ENCODE results near the gene HYCC1.
"Not testable (repeated sequence)": the region's sequence is repeated elsewhere in the genome, so short reads cannot be mapped to it uniquely, and the experiment has no call there.

Gene HYCC1

DNA sequence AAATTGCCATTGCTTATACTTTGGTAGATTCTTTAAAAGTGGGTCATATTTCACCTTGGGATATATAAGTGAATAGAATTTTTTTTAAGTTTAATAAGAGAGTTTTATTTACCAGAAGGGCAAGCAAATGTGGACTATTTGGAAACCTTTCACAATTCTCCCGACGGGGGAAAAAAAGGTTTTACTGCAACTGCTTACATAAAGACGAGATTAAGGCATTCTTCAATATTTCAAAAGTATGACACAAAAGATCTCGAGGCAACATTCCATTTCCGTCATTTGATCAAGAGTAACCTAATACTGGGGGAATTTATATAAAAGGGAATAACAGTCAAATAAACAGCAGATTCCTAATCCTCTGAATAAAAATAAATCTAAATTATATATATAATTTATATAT lies 28.5 kb downstream of the HYCC1 start:
- no peak overlapping the region for H3K27ac ChIP-seq
- TF ChIP-seq CTCF (IDR thresholded peaks at IDR 0.05), result no peak
- H3K4me3 ChIP-seq (ENCODE audit: low read depth in 1 of 2, low read length in 1 of 2), result no peak overlapping the region
- no peaks in the 10 kb centered on the region for H3K36me3 ChIP-seq
- H3K9me3 ChIP-seq, result no peaks in the 10 kb centered on the region
- no peaks in the 10 kb centered on the region for H3K27me3 ChIP-seq
- H3K4me1 ChIP-seq (ENCODE audit: control insufficient read depth in 1 of 2, insufficient read depth in 1 of 2, low read depth in 1 of 2, low read length in 1 of 2), result no peaks in the 10 kb centered on the region

GRCh38 chr7:22983257-22983855 lies 30.6 kb downstream of the HYCC1 start:
- no peaks in the 10 kb centered on the region for H3K4me1 ChIP-seq (ENCODE audit: control insufficient read depth in 1 of 2, insufficient read depth in 1 of 2, low read depth in 1 of 2, low read length in 1 of 2)
- no peaks in the 10 kb centered on the region for H3K9me3 ChIP-seq
- no peak for TF ChIP-seq CTCF (IDR thresholded peaks at IDR 0.05)
- no peak overlapping the region for H3K27ac ChIP-seq
- H3K36me3 ChIP-seq, result no peaks in the 10 kb centered on the region
- H3K27me3 ChIP-seq, result no peaks in the 10 kb centered on the region
- H3K4me3 ChIP-seq (ENCODE audit: low read depth in 1 of 2, low read length in 1 of 2), result no peak overlapping the region

DNA sequence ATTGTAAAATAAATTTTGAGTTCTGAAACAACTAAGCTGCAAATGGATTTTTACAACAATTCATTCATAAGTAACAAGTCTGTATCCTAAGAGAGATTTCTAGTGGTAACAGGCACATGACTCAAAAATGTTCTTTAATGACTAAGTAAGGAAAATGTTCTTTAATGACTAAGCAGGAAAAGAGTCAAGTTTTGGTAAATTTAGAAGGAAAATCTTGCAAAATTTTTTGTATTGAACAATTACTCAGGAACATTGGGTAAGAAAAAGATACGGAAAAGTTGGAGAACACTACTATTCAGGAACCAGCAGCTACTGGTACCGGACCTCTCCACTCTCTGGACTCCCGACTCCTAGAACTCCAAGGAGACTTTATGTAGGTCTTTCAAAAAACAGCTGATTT lies 33.5 kb downstream of the HYCC1 start:
- no peak overlapping the region for H3K27ac ChIP-seq

DNA sequence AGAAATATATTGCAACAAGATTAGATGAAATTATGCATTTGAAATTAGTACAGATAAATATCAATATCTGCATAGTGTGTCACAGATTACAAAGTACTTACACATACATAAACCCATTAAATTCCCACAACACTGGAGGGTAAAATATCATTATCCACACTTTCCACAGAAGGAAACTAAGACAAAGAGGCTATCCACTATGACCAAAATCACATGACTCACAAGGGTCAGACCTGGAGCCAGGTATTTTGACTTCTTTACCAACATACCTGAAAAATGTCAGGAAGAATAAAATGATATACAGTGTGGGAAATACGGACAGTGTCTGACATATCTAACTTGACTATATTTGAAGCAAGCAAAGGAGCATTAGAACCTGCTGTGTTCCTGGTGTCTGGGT lies 34.1 kb downstream of the HYCC1 start:
- Histone ChIP-seq H3K27me3 (no peaks in the 10 kb centered on the region), H3K36me3 (peaks cover 24% of the 10 kb centered on the region), H3K4me1 (ENCODE audit: control insufficient read depth in 1 of 2, insufficient read depth in 1 of 2, low read depth in 1 of 2, low read length in 1 of 2) (no peaks in the 10 kb centered on the region), H3K27ac (no peak overlapping the region), H3K4me3 (ENCODE audit: low read depth in 1 of 2, low read length in 1 of 2) (no peak overlapping the region), H3K9me3 (no peaks in the 10 kb centered on the region)
- TF ChIP-seq CTCF (IDR thresholded peaks at IDR 0.05), result no peak

More for the DNA sequence above, 33.5 kb downstream of the HYCC1 start:
- TF ChIP-seq CTCF (IDR thresholded peaks at IDR 0.05), result no peak
- Histone ChIP-seq H3K27me3 (no peaks in the 10 kb centered on the region), H3K9me3 (no peaks in the 10 kb centered on the region), H3K36me3 (peaks cover 20% of the 10 kb centered on the region), H3K4me1 (ENCODE audit: control insufficient read depth in 1 of 2, insufficient read depth in 1 of 2, low read depth in 1 of 2, low read length in 1 of 2) (no peaks in the 10 kb centered on the region), H3K4me3 (ENCODE audit: low read depth in 1 of 2, low read length in 1 of 2) (no peak overlapping the region)

- no peaks in the 10 kb centered on the region for H3K4me1 ChIP-seq (ENCODE audit: control insufficient read depth in 1 of 2, insufficient read depth in 1 of 2, low read depth in 1 of 2, low read length in 1 of 2)
- H3K4me3 ChIP-seq (ENCODE audit: low read depth in 1 of 2, low read length in 1 of 2), result no peak overlapping the region
- H3K27ac ChIP-seq, result no peak overlapping the region
- no peak for TF ChIP-seq CTCF (IDR thresholded peaks at IDR 0.05)
- no peaks in the 10 kb centered on the region for H3K27me3 ChIP-seq
- H3K36me3 ChIP-seq, result peaks cover 24% of the 10 kb centered on the region
- no peaks in the 10 kb centered on the region for H3K9me3 ChIP-seq
These were observed 34.7 kb downstream of the HYCC1 start for GRCh38 chr7:22979251-22979650.

GRCh38 chr7:22974636-22975035 lies 39.3 kb downstream of the HYCC1 start:
- peaks cover 43% of the 10 kb centered on the region for H3K36me3 ChIP-seq
- not testable (repeated sequence) for H3K27ac ChIP-seq; H3K4me1 ChIP-seq (ENCODE audit: control insufficient read depth in 1 of 2, insufficient read depth in 1 of 2, low read depth in 1 of 2, low read length in 1 of 2); H3K4me3 ChIP-seq (ENCODE audit: low read depth in 1 of 2, low read length in 1 of 2); H3K27me3 ChIP-seq; H3K9me3 ChIP-seq

Data from neutrophil (primary cell).